ENCODE measurements around the gene THSD4.

- TF ChIP-seq POLR2A (IDR thresholded peaks at IDR 0.05; ENCODE audit: low read depth, low read length) (no peak), POLR2AphosphoS5 (IDR thresholded peaks at IDR 0.05; ENCODE audit: low read depth, low read length) (no peak), TAF1 (IDR thresholded peaks at IDR 0.05; ENCODE audit: borderline replicate concordance, low read depth, low read length) (no peak)
Measured at GRCh38 chr15:71657141-71657540, 541.9 kb downstream of the THSD4 start.
